LNCAP (cell line): ENCODE measurements around the gene MIER2.

Experiments used
- TF ChIP-seq, protein P1 (sequence below): fragments of 450-650 bp; IDR thresholded peaks from 2 replicates; pipeline ENCODE4 v1.5.1; 2017; ENCODE audit warnings: mild to moderate bottlenecking

The MIER2 gene

GRCh38 chr19:388691-389090 is 44.1 kb upstream of the MIER2 start:
- TF ChIP-seq, protein P1, sequence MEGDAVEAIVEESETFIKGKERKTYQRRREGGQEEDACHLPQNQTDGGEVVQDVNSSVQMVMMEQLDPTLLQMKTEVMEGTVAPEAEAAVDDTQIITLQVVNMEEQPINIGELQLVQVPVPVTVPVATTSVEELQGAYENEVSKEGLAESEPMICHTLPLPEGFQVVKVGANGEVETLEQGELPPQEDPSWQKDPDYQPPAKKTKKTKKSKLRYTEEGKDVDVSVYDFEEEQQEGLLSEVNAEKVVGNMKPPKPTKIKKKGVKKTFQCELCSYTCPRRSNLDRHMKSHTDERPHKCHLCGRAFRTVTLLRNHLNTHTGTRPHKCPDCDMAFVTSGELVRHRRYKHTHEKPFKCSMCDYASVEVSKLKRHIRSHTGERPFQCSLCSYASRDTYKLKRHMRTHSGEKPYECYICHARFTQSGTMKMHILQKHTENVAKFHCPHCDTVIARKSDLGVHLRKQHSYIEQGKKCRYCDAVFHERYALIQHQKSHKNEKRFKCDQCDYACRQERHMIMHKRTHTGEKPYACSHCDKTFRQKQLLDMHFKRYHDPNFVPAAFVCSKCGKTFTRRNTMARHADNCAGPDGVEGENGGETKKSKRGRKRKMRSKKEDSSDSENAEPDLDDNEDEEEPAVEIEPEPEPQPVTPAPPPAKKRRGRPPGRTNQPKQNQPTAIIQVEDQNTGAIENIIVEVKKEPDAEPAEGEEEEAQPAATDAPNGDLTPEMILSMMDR, result no peak

GRCh38 chr19:387777-388176 is 43.2 kb upstream of the MIER2 start:
- TF ChIP-seq, protein P1, result no peak

DNA sequence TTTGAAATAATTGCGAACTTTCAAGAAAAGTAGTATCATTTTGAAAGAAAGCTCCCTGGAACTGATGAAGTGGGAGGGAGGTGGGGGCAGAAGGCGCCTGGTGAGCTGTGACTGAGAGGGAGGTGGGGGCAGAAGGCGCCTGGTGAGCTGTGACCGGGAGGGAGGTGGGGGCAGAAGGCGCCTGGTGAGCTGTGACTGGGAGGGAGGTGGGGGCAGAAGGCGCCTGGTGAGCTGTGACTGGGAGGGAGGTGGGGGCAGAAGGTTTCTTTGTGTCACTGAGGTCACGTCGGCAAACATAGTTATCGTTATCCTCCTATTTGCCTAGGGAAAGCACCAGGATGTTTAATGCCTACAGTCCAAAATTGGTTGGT is 40.2 kb upstream of the MIER2 start:
- TF ChIP-seq, protein P1, result no peak

DNA sequence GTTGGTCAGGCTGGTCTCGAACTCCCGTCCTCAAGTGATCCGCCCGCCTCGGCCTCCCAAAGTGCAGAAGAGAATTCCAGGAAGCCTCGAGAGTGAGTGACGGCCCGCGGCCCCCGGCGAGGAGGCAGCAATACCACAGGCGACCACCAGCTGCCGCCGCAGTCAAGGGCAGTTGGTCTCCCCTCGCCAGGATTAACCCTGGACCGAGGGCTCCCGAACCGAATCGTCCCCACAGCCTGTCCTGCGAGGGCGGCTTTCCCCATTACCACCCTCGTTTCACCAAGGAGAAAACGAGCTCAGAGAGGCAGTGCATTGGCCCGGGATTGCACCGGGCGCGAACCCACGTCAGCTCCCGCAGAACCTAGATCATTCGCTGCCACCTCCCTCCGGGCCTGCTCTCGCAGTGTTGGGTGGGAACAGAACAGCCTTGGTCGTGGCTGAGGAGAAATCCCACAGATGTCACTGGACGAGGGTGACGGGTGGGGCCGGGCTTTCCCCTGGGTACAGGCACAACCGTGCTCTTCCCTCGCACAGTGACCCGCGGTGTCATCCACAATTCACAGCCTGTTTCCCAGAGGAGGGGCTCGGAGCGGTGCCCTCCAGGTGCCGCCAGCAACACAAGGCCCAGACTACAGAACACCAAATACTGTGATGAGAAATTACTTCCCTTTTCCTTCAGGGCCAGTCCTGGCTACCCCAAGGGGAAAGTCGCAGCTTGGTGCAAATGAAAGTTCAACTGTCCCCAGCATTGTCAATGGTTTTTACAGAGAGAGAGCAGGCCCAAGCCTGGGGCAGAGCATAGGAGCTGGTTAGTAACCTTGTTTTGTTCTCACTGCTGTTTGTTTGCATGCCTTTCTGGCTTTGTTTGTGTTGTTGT is 39.6 kb upstream of the MIER2 start:
- TF ChIP-seq, protein P1, result no peak

- TF ChIP-seq, protein P1, result no peak
Observed at GRCh38 chr19:383040-383439, 38.4 kb upstream of the MIER2 start.

GRCh38 chr19:379796-380195 is 35.2 kb upstream of the MIER2 start:
- TF ChIP-seq, protein P1, result no peak

DNA sequence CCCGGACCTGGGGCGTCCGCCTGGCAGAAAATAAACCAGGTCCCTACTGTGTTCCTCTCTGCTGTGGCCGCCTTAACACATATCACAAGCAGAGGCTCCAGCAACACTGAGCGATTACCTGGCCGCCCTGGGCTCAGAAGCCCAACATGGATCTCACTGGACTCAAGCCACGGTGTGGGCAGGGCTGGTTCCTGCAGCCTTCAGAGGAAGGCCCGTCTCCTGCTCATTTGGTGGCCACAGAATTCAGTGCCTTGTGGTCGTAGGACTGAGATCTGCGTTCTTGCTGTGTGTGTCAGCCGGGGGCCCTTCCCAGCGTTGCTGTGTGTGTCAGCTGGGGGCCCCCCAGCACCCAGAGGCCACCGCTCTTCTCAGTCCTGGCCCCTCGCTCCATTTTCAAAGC is 34.1 kb upstream of the MIER2 start:
- TF ChIP-seq, protein P1, result no peak
